GM18498 (cell line): ENCODE results near the gene EIF4EBP2.

Experiments
- ATAC-seq: cut with Tn5 transposase; IDR thresholded peaks from one replicate; pipeline ENCODE4 v1.9.1; 2021; ENCODE audit warnings: mild to moderate bottlenecking, moderate library complexity; ENCODE audit not compliant: unreplicated experiment

Gene EIF4EBP2

DNA sequence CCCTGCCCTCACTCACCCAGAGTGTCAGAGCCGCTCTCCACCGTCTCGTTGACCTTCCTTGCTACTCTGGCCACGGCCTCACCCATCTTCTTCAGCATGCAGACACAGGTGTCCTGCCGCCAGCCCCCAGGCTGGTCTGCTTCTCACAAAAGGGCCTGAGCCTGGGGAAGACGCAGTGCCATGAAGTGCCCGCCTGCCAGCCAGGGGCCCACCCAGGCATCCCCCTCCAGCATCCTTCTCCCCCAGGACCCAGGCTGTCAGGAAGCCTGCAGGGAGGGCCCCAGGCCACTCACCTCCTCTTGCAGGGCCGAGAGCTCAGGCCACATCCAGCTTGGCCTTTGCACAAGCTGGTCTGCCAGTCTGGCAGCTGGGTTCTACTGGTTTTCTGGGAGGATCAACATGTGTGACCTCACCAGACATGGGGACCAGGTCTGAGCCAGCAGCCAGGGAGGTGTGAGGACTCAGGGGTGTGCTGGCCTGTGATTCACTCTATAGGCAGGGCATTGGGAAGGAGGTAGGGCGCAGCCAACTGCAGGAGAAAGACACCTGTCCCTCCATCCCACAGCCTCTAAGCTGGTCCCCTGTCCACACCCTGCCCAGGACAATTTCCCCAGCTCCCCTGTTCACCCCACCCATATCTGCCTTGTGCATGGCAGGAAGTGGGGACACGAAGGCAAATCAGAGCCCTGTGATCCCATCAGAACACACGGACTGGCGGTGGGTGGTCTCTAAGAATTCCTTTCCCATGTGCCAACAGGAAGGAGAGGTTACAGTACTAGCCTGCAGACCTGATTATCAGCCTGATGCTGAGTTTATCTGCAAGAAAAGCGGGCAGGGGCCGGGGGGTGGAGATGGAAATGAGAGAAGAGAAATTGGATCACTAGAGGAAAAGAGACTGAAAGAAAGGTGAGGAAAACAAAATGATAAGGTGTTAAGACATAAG lies 27.2 kb upstream of the EIF4EBP2 start:
- ATAC-seq, result no peak

- no peak for ATAC-seq
Measured at GRCh38 chr10:70378122-70378521, 25.8 kb upstream of the EIF4EBP2 start.

GRCh38 chr10:70379581-70380176 lies 24.3 kb upstream of the EIF4EBP2 start:
- ATAC-seq, result no peak

DNA sequence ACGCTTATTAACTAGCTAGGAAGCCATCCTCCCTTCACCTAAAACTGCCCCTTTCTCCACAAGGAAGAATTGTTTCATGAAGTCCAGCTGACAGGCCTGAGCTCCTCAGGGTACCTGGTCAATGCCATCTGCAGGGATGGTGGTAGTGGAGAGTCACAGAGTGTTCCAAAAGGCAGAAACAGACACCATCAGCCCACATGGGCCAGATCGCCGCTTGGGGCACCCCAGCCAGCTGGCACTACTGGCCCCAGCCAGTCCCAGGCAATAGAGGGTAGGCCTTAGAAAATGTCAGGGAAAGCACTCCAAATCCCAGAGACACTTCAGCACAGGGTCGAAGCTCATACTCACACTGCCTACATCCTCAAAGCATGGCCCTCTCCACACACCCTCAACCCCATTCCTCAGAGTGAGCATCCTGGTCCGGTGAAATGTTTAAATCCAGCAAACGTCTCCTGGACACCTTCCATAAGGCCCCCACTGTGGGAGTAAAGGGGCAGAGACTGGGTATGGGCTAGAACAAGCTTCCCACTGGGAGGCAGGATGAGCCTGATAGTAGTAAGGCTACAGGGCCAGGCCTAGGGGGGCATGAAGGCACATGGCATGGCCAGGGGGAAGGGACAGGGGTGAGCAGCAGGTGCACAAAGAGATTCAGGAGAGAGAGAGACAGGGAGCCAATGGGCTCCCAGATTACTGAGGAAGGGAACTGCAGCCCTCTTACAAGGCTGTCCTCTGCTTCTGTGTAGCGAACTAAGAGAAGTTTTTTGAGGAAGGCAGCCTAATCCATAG lies 23.4 kb upstream of the EIF4EBP2 start:
- ATAC-seq, result no peak

GRCh38 chr10:70381471-70382421 lies 22.2 kb upstream of the EIF4EBP2 start:
- ATAC-seq, result peak; percentile 48

DNA sequence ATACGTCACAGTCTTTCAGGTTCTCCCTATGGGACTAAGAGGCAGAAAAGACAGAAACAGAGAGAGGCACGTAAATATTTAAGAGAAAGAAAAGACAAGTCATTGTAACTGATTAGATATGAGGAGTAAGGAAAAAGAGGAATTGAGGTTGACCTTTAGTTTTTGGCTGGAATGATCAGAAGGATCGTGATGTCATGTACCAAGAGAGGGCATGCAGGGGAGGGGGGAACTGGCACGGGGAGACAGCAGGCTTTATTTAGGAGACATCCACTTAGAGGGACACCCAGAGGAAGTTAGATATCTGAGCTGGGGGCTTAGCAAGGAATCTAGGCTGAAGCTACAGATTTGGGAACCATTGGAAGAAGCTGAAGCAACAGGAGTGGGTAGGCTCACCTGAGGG lies 12.3 kb upstream of the EIF4EBP2 start:
- no peak for ATAC-seq

GRCh38 chr10:70396140-70396539 lies 7.8 kb upstream of the EIF4EBP2 start:
- ATAC-seq, result no peak

DNA sequence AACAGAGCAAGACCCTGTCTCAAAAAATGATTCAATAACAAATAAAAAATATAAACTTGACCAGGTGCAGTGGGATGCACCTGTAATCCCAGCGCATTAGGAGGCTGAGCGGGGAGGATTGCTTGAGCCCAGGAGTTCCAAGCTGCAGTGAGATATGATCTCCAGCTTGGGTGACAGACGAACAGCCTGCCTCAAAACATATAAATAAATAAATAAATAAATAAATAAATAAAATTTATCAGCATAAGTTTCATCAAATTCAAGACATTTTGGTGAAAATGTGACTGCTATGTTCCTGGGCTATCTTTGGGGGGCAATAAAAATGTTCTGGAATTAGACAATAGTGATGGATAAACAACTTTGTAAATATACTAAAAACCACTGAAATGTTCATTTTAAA lies 4.8 kb upstream of the EIF4EBP2 start:
- no peak for ATAC-seq

DNA sequence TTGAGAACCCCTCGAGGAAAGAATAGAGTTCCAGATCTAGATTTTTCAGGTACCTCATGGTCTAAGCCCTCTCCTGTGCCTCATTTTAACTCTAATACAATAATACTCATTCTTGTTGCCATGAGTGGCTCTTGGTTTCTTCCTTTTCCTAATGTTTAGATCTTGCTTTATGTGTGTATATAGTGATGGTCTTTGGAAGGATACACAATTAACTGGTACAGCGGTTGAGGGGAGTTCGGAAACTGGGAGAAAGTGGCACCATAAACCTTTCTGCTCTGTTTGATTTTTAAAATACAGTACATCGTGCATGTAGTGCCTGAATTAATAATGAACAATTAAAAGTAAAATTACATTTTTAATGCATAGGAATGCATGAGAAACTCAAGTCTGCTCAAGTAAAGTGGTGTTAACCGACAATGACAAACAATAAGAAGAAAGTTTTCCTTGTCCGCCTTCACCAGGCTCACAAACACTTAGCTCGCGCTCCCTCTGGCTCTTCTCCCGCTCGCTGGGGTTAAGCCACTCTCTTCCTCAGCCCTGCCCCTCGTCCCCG lies 386 bp upstream of the EIF4EBP2 start:
- ATAC-seq, result peak; percentile 1

DNA sequence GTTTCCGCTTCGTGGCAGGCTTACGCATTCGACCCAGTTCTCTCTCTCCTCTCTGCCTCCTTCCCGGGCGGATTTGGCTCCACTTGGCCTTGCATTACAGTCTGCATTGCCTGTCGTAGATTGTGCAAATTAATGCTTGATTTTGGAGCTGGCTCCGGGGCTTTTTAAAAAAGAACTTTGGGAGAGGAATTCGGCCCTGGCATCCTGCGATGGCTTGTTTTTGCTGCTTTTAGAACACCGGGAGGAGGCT lies 767 bp downstream of the EIF4EBP2 start:
- ATAC-seq, result no peak

DNA sequence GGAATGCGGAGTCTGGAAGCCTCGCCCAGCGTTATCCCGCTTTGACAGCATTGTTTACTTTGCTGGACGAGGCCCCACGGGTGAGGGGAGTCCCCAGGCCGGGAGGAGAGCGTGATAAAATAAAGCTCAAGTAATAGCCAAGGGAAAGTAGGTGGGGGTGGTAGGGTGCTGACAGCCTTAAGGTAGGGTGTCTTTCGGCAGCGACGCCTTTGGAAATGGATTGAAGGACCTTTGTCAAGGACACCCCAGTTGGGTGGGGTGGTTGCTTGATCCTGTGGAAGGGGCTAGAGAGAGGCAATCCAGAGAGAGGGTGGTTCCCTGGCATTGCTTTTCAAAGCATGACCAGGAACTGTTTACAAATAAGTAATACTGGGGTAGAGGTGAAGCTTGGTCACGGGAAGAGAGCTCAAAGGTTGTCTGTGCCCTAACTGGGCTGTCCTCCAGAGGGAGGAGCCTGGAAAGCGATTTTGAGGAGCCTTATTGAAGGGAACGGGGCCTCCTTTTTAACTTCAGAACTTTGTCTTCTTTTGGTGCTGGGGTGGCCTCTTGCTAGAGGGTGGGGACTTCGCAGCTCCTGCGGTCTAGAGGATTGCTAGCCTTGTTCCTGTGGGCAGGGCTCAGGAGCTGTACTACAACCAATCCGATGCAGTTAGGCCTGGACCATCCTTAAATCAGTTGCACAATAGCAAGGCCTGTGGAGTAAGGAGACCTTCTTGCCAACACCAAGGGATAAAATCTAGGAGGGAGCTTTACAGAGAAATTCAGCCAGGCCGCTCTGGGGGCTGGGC lies 1.3 kb downstream of the EIF4EBP2 start:
- no peak for ATAC-seq

DNA sequence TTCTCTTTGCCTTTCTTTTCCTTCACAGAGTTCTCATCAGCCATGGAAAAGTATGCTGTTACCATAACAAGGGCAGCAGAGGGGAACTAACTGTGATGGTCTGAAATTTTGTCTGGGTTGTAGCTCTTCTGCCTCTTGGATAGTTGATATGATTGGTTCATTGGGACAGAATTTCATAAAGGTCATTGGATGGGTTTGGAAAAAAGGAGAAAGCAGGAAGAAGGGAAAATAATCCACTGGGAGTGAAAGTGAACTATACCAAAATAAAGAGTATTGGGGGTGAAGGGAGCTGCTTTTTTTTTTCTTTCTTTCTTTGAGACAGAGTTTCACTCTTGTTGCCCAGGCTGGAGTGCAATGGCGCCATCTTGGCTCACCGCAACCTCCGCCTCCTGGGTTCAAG lies 5.8 kb downstream of the EIF4EBP2 start:
- no peak for ATAC-seq

DNA sequence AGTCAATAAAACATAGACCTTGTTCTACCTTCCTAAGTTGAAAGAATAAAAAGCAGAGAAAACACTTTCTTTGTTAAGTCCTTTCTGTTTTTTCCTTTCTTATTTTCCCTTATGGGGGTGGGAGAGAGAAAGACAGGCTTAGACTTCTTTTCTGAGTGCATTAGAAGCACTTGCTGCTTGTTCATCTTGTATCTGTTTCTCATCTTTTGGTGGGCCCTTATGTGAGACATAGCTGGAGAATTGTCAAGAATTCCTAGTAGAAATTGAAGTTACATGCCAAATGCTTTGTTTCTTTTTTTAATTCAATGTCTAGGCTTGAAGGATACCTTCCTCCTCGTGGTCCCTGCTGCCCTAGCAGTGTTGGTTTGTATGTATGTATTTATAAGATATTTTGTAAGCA lies 6.7 kb downstream of the EIF4EBP2 start:
- ATAC-seq, result no peak

DNA sequence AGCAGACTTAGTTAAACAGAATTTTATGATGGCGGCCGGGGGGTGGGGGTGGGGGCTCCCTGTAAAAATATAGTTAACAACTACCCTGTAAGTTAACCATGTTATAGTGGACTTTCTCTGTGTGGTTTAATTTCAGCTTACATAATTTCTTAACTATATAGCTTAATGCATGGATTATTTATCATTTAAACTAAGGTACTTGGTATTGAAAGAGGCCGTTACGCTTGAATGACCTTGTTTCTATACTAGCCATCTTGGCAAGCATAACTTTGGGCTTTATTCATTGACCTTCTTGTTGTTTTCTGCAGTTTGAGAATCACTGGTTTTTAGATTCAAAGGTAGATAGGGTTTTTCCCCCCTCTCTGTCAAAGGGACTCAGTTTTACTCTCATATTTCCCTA lies 8.4 kb downstream of the EIF4EBP2 start:
- no peak for ATAC-seq

DNA sequence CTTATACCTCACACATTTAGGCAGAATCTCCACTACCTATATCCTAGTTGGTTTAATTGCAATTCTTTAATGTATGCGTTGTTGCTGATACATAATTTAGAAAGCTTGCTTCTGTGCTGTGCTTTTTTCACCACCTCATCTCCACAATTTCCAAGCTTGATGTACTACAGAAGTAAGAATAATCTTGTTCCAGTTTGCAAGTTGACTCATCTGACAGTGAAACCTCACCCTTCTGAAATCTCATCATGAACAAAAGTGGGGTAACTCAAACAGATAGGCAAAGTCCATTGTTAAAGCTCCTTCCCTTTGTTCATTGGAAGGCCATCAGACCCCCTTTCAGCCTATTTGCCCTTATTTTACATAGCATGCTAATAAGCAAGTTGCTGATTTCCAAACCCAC lies 13.6 kb downstream of the EIF4EBP2 start:
- no peak for ATAC-seq

DNA sequence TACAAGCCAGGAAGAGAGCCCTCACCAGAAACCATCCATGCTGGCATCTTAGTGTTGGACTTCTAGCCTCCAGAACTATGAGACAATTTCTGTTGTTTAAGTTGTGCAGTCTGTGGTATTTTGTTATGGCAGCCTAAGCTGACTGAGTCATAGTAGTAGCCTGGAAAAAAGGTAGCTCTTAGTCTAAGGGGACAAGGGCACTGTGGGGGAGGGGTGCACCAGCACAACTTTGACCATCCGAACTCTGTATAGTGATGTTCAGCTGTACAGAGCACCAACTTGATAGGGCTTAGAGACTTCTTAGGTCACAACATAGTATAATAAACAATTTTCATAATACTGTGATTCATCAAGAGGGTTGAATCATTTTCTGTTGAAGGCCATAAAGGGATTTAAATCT lies 14.3 kb downstream of the EIF4EBP2 start:
- no peak for ATAC-seq

DNA sequence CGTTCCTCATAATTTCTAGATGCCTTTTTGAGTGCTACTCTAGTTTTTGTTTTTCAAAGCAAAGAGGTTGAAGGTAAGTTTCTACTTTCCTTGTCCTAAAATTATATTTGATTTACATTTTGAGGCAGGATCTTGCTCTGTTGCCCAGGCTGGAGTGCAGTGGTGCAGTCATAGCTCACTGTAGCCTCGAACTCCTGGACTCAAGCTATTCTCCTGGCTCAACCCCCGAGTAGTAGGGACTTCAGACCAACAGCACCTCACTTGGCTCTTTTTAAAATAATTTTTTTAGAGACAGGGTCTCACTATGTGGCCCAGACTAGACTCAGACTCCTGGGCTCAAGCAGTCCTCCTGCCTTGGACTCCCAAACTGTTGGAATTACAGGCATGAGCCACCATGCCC lies 14.8 kb downstream of the EIF4EBP2 start:
- ATAC-seq, result no peak

GRCh38 chr10:70424320-70424719 lies 20.4 kb downstream of the EIF4EBP2 start:
- no peak for ATAC-seq

DNA sequence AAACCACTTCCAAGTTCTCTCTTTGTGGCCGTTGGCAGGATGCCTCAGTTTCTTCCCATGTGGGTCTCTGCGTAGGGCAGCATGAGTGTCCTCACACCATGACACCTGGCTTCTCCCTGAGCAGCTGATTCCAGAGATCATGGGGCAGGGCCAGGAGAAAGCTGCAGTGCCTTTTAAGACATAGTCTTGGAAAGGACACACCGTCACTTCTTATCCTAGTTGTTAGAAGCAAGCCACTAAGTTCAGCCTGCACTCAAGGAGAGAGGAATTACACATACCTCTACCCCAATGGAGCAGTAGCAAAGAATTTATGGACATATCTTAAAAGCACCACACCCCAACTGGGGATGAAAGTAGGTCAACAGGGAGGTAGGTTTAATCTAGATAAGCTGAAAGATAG lies 21.2 kb downstream of the EIF4EBP2 start:
- ATAC-seq, result no peak

- ATAC-seq, result no peak
Measured at GRCh38 chr10:70426823-70427222, 22.9 kb downstream of the EIF4EBP2 start.
